ENCODE results near the gene SAMD13. TPM values are rescaled to one million over a fixed set of nuclear protein-coding genes. Genes with fewer than 3 reads are reported as not detected.

SAMD13 gene
- total and polyA plus RNA-seq, 10 of the 15 experiments (the other 5 are each of a cell fraction or from before 2014, with no cell fraction given), result 0.81 to 1.9 (median 1.2) TPM; not detected in 1

DNA sequence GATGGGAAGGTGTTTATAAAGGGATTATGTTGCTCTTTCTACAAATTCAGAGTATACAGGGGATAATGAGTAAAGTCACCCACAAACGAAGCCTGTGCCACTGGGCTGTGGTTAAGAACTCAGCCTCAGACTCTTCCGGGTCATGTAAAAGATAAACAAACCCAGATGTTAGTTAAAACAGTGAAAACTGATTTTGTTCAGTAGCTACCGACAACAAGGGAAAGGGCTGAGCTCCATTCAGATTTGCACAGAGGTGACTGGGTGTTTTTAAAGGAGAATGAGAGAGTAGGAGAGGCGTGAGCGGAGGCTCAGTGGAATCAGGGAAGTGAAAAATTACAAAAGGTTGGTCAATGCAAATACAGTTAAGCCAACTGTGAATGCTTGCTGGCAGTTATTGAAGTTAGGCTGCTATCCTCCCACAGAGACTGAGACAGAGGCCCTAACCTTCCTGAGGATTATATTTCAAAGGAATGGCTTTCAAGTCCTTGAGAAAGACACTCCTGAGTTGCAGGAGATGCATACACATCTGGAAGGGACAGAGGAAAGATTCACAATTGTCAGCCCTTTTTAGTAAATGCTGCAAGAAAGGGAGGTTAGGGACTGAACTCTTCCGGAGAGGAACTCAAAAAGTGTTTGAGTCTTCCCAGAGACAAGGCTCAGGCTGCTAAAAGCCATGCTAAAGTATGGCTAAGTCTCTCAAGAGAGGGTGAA is 29.9 kb upstream of the SAMD13 start (continued):
- TF ChIP-seq KLF5 (IDR thresholded peaks at IDR 0.05; ENCODE audit: partially characterized antibody) (no peak), YY1 (IDR thresholded peaks at IDR 0.05; ENCODE audit: low read depth, low read length) (no peak), BCLAF1 (IDR thresholded peaks at IDR 0.05) (no peak), CBFB (IDR thresholded peaks at IDR 0.05; ENCODE audit: low read depth) (no peak), NR2C1 (IDR thresholded peaks at IDR 0.05) (0 out of 2 replicates have a peak, but pooled peaks have one; percentile 21), ZNF274 (IDR thresholded peaks at IDR 0.05; ENCODE audit: insufficient read depth, insufficient read length) (no peak), HCFC1 (IDR thresholded peaks at IDR 0.05; ENCODE audit: low read length) (no peak), YBX1 (IDR thresholded peaks at IDR 0.05) (no peak), IKZF2 (IDR thresholded peaks at IDR 0.05) (peak; percentile 57 to 63; a peak in 2 of 4 replicates), NFYB (IDR thresholded peaks at IDR 0.05; ENCODE audit: insufficient read depth, low read depth, low read length) (no peak), RBBP5 (conservative IDR thresholded peaks at IDR 0.05) (no peak), FOXM1 (IDR thresholded peaks at IDR 0.05; ENCODE audit: low read depth, low read length) (0 out of 2 replicates have a peak, but pooled peaks have one; percentile 39), HSF1 (IDR thresholded peaks at IDR 0.05; ENCODE audit: low read depth, low read length) (no peak), TCF12 (IDR thresholded peaks at IDR 0.05; ENCODE audit: low read depth, low read length) (no peak), HDAC6 (IDR thresholded peaks at IDR 0.05; ENCODE audit: unreplicated experiment) (no peak), RAD51 (IDR thresholded peaks at IDR 0.05) (no peak), PKNOX1 (IDR thresholded peaks at IDR 0.05) (no peak), ATF7 (IDR thresholded peaks at IDR 0.05; ENCODE audit: low read depth) (no peak), CHD4 (IDR thresholded peaks at IDR 0.05) (no peak)
- TF ChIP-seq, protein P1, sequence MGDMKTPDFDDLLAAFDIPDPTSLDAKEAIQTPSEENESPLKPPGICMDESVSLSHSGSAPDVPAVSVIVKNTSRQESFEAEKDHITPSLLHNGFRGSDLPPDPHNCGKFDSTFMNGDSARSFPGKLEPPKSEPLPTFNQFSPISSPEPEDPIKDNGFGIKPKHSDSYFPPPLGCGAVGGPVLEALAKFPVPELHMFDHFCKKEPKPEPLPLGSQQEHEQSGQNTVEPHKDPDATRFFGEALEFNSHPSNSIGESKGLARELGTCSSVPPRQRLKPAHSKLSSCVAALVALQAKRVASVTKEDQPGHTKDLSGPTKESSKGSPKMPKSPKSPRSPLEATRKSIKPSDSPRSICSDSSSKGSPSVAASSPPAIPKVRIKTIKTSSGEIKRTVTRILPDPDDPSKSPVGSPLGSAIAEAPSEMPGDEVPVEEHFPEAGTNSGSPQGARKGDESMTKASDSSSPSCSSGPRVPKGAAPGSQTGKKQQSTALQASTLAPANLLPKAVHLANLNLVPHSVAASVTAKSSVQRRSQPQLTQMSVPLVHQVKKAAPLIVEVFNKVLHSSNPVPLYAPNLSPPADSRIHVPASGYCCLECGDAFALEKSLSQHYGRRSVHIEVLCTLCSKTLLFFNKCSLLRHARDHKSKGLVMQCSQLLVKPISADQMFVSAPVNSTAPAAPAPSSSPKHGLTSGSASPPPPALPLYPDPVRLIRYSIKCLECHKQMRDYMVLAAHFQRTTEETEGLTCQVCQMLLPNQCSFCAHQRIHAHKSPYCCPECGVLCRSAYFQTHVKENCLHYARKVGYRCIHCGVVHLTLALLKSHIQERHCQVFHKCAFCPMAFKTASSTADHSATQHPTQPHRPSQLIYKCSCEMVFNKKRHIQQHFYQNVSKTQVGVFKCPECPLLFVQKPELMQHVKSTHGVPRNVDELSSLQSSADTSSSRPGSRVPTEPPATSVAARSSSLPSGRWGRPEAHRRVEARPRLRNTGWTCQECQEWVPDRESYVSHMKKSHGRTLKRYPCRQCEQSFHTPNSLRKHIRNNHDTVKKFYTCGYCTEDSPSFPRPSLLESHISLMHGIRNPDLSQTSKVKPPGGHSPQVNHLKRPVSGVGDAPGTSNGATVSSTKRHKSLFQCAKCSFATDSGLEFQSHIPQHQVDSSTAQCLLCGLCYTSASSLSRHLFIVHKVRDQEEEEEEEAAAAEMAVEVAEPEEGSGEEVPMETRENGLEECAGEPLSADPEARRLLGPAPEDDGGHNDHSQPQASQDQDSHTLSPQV (IDR thresholded peaks at IDR 0.05), result no peak

Measured in GM12878 (cell line).